Measurements from ENCODE around the gene PTTG1. TPM values are rescaled to one million over a fixed set of nuclear protein-coding genes. Genes with fewer than 3 reads are reported as not detected.

The PTTG1 gene
- total RNA-seq, 1 experiment from 2014 or later = 157 TPM

- H3K27me3 ChIP-seq (replicated peaks; ENCODE audit: control insufficient read depth, insufficient read depth, low read length) = no peaks in the 10 kb centered on the region
- no peaks in the 10 kb centered on the region for H3K9me3 Mint-ChIP-seq (ENCODE audit: unreplicated experiment)
- H3K4me1 ChIP-seq = no peaks in the 10 kb centered on the region; the same call in 1 of the 2 replicates
- H3K4me3 Mint-ChIP-seq (ENCODE audit: unreplicated experiment) = no peak overlapping the region
- ChIA-PET POLR2A (no interaction called here), CTCF (no interaction called here)
- H3K27ac Mint-ChIP-seq (ENCODE audit: unreplicated experiment) = no peak overlapping the region
- no peak for TF ChIP-seq CTCF (IDR thresholded peaks at IDR 0.05; ENCODE audit: insufficient read depth in 1 of 2, low read depth in 1 of 2, low read length in 1 of 2, severe bottlenecking in 1 of 2, unreplicated experiment in 1 of 2)
- intact Hi-C loops (cut with micrococcal nuclease; ENCODE audit: unreplicated experiment) = no loop called here
- BruUV-seq (replicated peaks) = no TSS peak
- peaks cover 6% of the 10 kb centered on the region for H3K4me1 Mint-ChIP-seq (ENCODE audit: low read depth, unreplicated experiment)
- H3K36me3 Mint-ChIP-seq (ENCODE audit: insufficient read depth, unreplicated experiment) = no peaks in the 10 kb centered on the region
- H3K27me3 Mint-ChIP-seq (ENCODE audit: insufficient read depth, unreplicated experiment) = no peaks in the 10 kb centered on the region
- H3K4me3 ChIP-seq (ENCODE audit: low read depth, low read length) = no peak overlapping the region
- no peaks in the 10 kb centered on the region for H3K9me3 ChIP-seq
- no peak for DNase-seq
- H3K36me3 ChIP-seq (ENCODE audit: control insufficient read depth, insufficient read depth, low read length) = no peaks in the 10 kb centered on the region
Measured at GRCh38 chr5:160441311-160441781, 19.7 kb downstream of the PTTG1 start.

DNA sequence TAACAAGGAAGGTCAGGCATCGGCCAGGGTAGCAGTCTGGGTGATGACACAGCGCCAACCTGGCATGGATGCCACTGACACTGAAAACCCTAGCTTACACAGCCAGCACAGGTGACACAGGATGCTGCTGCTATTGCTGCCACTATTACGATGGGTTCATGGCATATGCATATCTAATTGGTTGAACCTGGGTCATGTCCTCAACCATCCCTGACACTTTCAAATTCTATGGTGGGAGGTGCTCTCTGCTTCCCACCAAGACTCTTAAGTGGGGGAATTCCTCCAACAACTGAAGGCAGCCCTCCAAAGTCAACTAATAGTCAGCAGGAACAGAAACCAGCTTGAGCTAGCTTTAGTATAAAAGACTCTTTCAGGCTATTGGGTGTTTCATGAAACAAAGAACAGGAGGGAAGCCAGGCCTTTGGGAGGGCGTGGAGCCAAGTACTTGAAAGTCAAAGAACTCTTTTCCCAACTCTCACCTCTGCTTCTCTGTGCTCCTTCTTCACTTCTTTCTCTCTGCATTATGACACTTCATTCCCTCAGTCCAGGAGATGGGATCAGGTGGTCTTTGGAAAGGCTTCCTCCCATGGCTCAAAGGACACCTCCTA is 21.3 kb downstream of the PTTG1 start:
- POLR2A ChIA-PET = no interaction called here

GRCh38 chr5:160444407-160444806 is 22.8 kb downstream of the PTTG1 start:
- no peak for TF ChIP-seq CTCF (IDR thresholded peaks at IDR 0.05; ENCODE audit: insufficient read depth in 1 of 2, low read depth in 1 of 2, low read length in 1 of 2, severe bottlenecking in 1 of 2, unreplicated experiment in 1 of 2)
- ChIA-PET POLR2A (no interaction called here), CTCF (no interaction called here)
- no peaks in the 10 kb centered on the region for H3K9me3 ChIP-seq
- H3K4me3 ChIP-seq (ENCODE audit: low read depth, low read length) = no peak overlapping the region
- Mint-ChIP-seq H3K4me1 (ENCODE audit: low read depth, unreplicated experiment) (no peaks in the 10 kb centered on the region), H3K9me3 (ENCODE audit: unreplicated experiment) (no peaks in the 10 kb centered on the region), H3K36me3 (ENCODE audit: insufficient read depth, unreplicated experiment) (no peaks in the 10 kb centered on the region), H3K27ac (ENCODE audit: unreplicated experiment) (no peak overlapping the region), H3K27me3 (ENCODE audit: insufficient read depth, unreplicated experiment) (no peaks in the 10 kb centered on the region), H3K4me3 (ENCODE audit: unreplicated experiment) (no peak overlapping the region)
- BruUV-seq (replicated peaks) = no TSS peak
- no peaks in the 10 kb centered on the region for H3K27me3 ChIP-seq (replicated peaks; ENCODE audit: control insufficient read depth, insufficient read depth, low read length)
- no peaks in the 10 kb centered on the region for H3K36me3 ChIP-seq (ENCODE audit: control insufficient read depth, insufficient read depth, low read length)
- no peaks in the 10 kb centered on the region for H3K4me1 ChIP-seq
- intact Hi-C loops (cut with micrococcal nuclease; ENCODE audit: unreplicated experiment) = loop anchor here (1.0 kb wide), 1 partner anchor 23 kb away; no protein-coding TSS in a partner anchor
- no peak for DNase-seq

More for the DNA sequence above, 21.3 kb downstream of the PTTG1 start:
- no peak for DNase-seq
- H3K9me3 ChIP-seq = no peaks in the 10 kb centered on the region
- no peak overlapping the region for H3K4me3 Mint-ChIP-seq (ENCODE audit: unreplicated experiment)
- TF ChIP-seq CTCF (IDR thresholded peaks at IDR 0.05; ENCODE audit: insufficient read depth in 1 of 2, low read depth in 1 of 2, low read length in 1 of 2, severe bottlenecking in 1 of 2, unreplicated experiment in 1 of 2) = no peak
- no TSS peak for BruUV-seq (replicated peaks)
- no peaks in the 10 kb centered on the region for H3K9me3 Mint-ChIP-seq (ENCODE audit: unreplicated experiment)
- CTCF ChIA-PET = no interaction called here
- no peaks in the 10 kb centered on the region for H3K27me3 Mint-ChIP-seq (ENCODE audit: insufficient read depth, unreplicated experiment)
- no peaks in the 10 kb centered on the region for H3K27me3 ChIP-seq (replicated peaks; ENCODE audit: control insufficient read depth, insufficient read depth, low read length)
- no peak overlapping the region for H3K27ac Mint-ChIP-seq (ENCODE audit: unreplicated experiment)
- no peaks in the 10 kb centered on the region; the same call in 1 of the 2 replicates for H3K4me1 ChIP-seq
- H3K36me3 ChIP-seq (ENCODE audit: control insufficient read depth, insufficient read depth, low read length) = no peaks in the 10 kb centered on the region
- H3K36me3 Mint-ChIP-seq (ENCODE audit: insufficient read depth, unreplicated experiment) = no peaks in the 10 kb centered on the region
- intact Hi-C loops (cut with micrococcal nuclease; ENCODE audit: unreplicated experiment) = no loop called here
- H3K4me1 Mint-ChIP-seq (ENCODE audit: low read depth, unreplicated experiment) = peaks cover 6% of the 10 kb centered on the region
- H3K4me3 ChIP-seq (ENCODE audit: low read depth, low read length) = no peak overlapping the region

All from Caco-2 (cell line).